Body of pancreas (tissue), 4 donors: ENCODE results near the gene TLCD3A.

Experiments
- CTCF ChIP-seq, 7 experiments: fragments of 450-650 bp in 4 of 7; fragments of 200-600 bp in 3 of 7; sonication (generic) in 3 of 7; IDR thresholded peaks; one replicate each; pipeline ENCODE4 v1.5.1; 2016 to 2019; ENCODE audit warnings: antibody characterized with exemption in 7 of 7
- POLR2A ChIP-seq, 3 donors: fragments of 450-650 bp; IDR thresholded peaks; one replicate each; pipeline ENCODE4 v1.6.1; 2016; ENCODE audit warnings: antibody characterized with exemption in 3 of 3, mild to moderate bottlenecking in 2 of 3

GRCh38 chr17:746783-747629 is 14.6 kb downstream of the TLCD3A start:
- TF ChIP-seq CTCF (IDR thresholded peaks at IDR 0.05) (no peak), POLR2A (IDR thresholded peaks at IDR 0.05) (no peak)
